Trophoblast cell (in vitro differentiated cells and primary cell): ENCODE data around the gene RPL9.
A peak's percentile ranks its signal among the peaks of the same experiment; 100 is the strongest.

ENCODE experiments used
- DNase-seq, 2 donors: peaks; one replicate each; pipeline ENCODE4 v3.0.0-alpha.2; 2016
- H2AFZ ChIP-seq: 2 replicates; pipeline ENCODE4 v1.6.1; 2013; ENCODE audit warnings: low read length, moderate library complexity, mild to moderate bottlenecking; ENCODE audit not compliant: insufficient read depth, poor library complexity
- H2AK5ac ChIP-seq: 2 replicates; pipeline ENCODE4 v1.6.1; 2013; ENCODE audit warnings: mild to moderate bottlenecking, low read length
- H2BK120ac ChIP-seq: 2 replicates; pipeline ENCODE4 v1.6.1; 2013; ENCODE audit warnings: low read length, mild to moderate bottlenecking, moderate library complexity; ENCODE audit not compliant: insufficient read depth, poor library complexity
- H2BK12ac ChIP-seq: 2 replicates; pipeline ENCODE4 v1.6.1; 2013; ENCODE audit warnings: mild to moderate bottlenecking, low read length, moderate library complexity
- H2BK5ac ChIP-seq: 2 replicates; pipeline ENCODE4 v1.6.1; 2013; ENCODE audit warnings: low read length, low read depth, moderate library complexity, mild to moderate bottlenecking; ENCODE audit not compliant: poor library complexity
- H3K14ac ChIP-seq: 2 replicates; pipeline ENCODE4 v1.6.1; 2013; ENCODE audit warnings: mild to moderate bottlenecking, low read length
- H3K18ac ChIP-seq: 2 replicates; pipeline ENCODE4 v1.6.1; 2013; ENCODE audit warnings: mild to moderate bottlenecking, low read length
- H3K23ac ChIP-seq: 2 replicates; pipeline ENCODE4 v1.6.1; 2013; ENCODE audit warnings: low read length
- H3K27ac ChIP-seq: 2 replicates; pipeline ENCODE4 v1.5.1; 2013; ENCODE audit warnings: low read depth, mild to moderate bottlenecking, inconsistent platforms, low read length, moderate library complexity
- H3K27me3 ChIP-seq: 2 replicates; pipeline ENCODE4 v1.6.1; 2013; ENCODE audit warnings: inconsistent platforms, mild to moderate bottlenecking, low read length, moderate library complexity; ENCODE audit not compliant: insufficient read depth
- H3K36me3 ChIP-seq, 2 experiments: 1 replicate in 1 of 2; 2 replicates in 1 of 2; pipeline ENCODE4 v1.6.1; 2013; ENCODE audit warnings: low read length in 2 of 2, mild to moderate bottlenecking in 2 of 2, moderate library complexity in 1 of 2; ENCODE audit not compliant: insufficient read depth in 2 of 2, control insufficient read depth in 1 of 2
- H3K4ac ChIP-seq: 2 replicates; pipeline ENCODE4 v1.6.1; 2013; ENCODE audit warnings: low read depth, mild to moderate bottlenecking, low read length, moderate library complexity
- H3K4me1 ChIP-seq, 2 experiments: 1 replicate in 1 of 2; 2 replicates in 1 of 2; pipeline ENCODE4 v1.6.1; 2013; ENCODE audit warnings: low read length in 2 of 2, mild to moderate bottlenecking in 2 of 2, moderate library complexity in 1 of 2; ENCODE audit not compliant: insufficient read depth in 2 of 2, control insufficient read depth in 1 of 2
- H3K4me2 ChIP-seq: 2 replicates; pipeline ENCODE4 v1.6.1; 2013; ENCODE audit warnings: inconsistent platforms, mild to moderate bottlenecking, low read length, moderate library complexity
- H3K4me3 ChIP-seq: 2 replicates; pipeline ENCODE4 v1.5.1; 2013; ENCODE audit warnings: mild to moderate bottlenecking, low read depth, low read length, inconsistent platforms
- H3K79me1 ChIP-seq: one replicate; pipeline ENCODE4 v1.6.1; 2013; ENCODE audit warnings: low read length
- H3K79me2 ChIP-seq: 2 replicates; pipeline ENCODE4 v1.6.1; 2013; ENCODE audit warnings: low read length, mild to moderate bottlenecking; ENCODE audit not compliant: control insufficient read depth, insufficient read depth, poor library complexity
- H3K9ac ChIP-seq: 2 replicates; pipeline ENCODE4 v1.6.1; 2013; ENCODE audit warnings: mild to moderate bottlenecking, low read length
- H3K9me3 ChIP-seq: 2 replicates; pipeline ENCODE4 v1.6.1; 2013; ENCODE audit warnings: low read depth, mild to moderate bottlenecking, control low read depth, inconsistent platforms, low read length; ENCODE audit not compliant: insufficient read depth
- H4K12ac ChIP-seq: 2 replicates; pipeline ENCODE4 v1.6.1; 2013; ENCODE audit warnings: low read depth, mild to moderate bottlenecking, low read length, moderate library complexity
- H4K8ac ChIP-seq: 2 replicates; pipeline ENCODE4 v1.6.1; 2013; ENCODE audit warnings: low read depth, mild to moderate bottlenecking, low read length, moderate library complexity
- H4K91ac ChIP-seq: one replicate; pipeline ENCODE4 v1.6.1; 2013; ENCODE audit warnings: low read depth, mild to moderate bottlenecking, low read length, moderate library complexity
- WGBS: extraction: QIAGEN DNeasy Blood & Tissue Kit; methylation state at CpG from one replicate; pipeline ENCODE4 v1.1.7; 2013; ENCODE audit warnings: missing lambda C conversion rate; ENCODE audit not compliant: insufficient read length, insufficient coverage; ENCODE audit errors: extremely low coverage; 5-methylcytosine and 5-hydroxymethylcytosine counted together

Gene RPL9

GRCh38 chr4:39450618-39451017, 8.1 kb downstream of the RPL9 start:
- no peak overlapping the region for H2AFZ ChIP-seq
- peaks cover 14 to 30% of the 10 kb centered on the region in 2 experiments for H3K36me3 ChIP-seq
- no peak overlapping the region for H3K9ac ChIP-seq
- H2BK12ac ChIP-seq = no peak overlapping the region
- no peak for DNase-seq
- no peak overlapping the region for H2BK5ac ChIP-seq
- no CpG with 5 or more reads among the region's 2 CpGs for WGBS
- no peak overlapping the region for H3K14ac ChIP-seq
- H3K79me1 ChIP-seq = no peaks in the 10 kb centered on the region
- H2AK5ac ChIP-seq = no peak overlapping the region
- no peak overlapping the region for H3K4me2 ChIP-seq
- H3K27ac ChIP-seq = no peak overlapping the region
- no peak overlapping the region for H4K8ac ChIP-seq
- H3K4me3 ChIP-seq = no peak overlapping the region
- no peaks in the 10 kb centered on the region for H3K27me3 ChIP-seq
- no peak overlapping the region for H4K91ac ChIP-seq
- H3K23ac ChIP-seq = no peak overlapping the region
- H3K4me1 ChIP-seq = peaks cover 0 to 3% of the 10 kb centered on the region in 2 experiments
- no peak overlapping the region for H2BK120ac ChIP-seq
- H4K12ac ChIP-seq = no peak overlapping the region
- no peaks in the 10 kb centered on the region for H3K9me3 ChIP-seq
- no peak overlapping the region for H3K18ac ChIP-seq
- H3K79me2 ChIP-seq = no peaks in the 10 kb centered on the region
- no peak overlapping the region for H3K4ac ChIP-seq

GRCh38 chr4:39446842-39447573, 11.7 kb downstream of the RPL9 start:
- no peak overlapping the region for H3K9ac ChIP-seq
- no peaks in the 10 kb centered on the region for H3K27me3 ChIP-seq
- WGBS = no CpG with 5 or more reads among the region's 61 CpGs

GRCh38 chr4:39446483-39446841, 12.3 kb downstream of the RPL9 start:
- Histone ChIP-seq H3K23ac (no peak overlapping the region), H3K79me1 (no peaks in the 10 kb centered on the region), H2AFZ (peak overlapping the region; percentile 30), H3K79me2 (no peaks in the 10 kb centered on the region), H4K91ac (no peak overlapping the region), H2BK12ac (no peak overlapping the region), H3K4ac (no peak overlapping the region), H4K12ac (no peak overlapping the region), H3K4me3 (peak overlapping the region; percentile 68), H3K4me2 (peak overlapping the region; percentile 76), H3K18ac (no peak overlapping the region), H2BK120ac (no peak overlapping the region), H3K27me3 (no peaks in the 10 kb centered on the region), H2BK5ac (no peak overlapping the region), H3K4me1 (peaks cover 0 to 3% of the 10 kb centered on the region in 2 experiments), H4K8ac (peak overlapping the region; percentile 12), H3K27ac (no peak overlapping the region), H3K14ac (no peak overlapping the region), H3K9me3 (no peaks in the 10 kb centered on the region), H2AK5ac (no peak overlapping the region), H3K36me3 (peaks cover under 1 to 2% of the 10 kb centered on the region in 2 experiments), H3K9ac (no peak overlapping the region)
- no CpG with 5 or more reads among the region's 20 CpGs for WGBS
- no peak for DNase-seq

More at GRCh38 chr4:39446842-39447573, 11.7 kb downstream of the RPL9 start:
- Histone ChIP-seq H3K79me1 (no peaks in the 10 kb centered on the region), H3K4me2 (peak overlapping the region; percentile 76), H3K4me1 (peaks cover 0 to 3% of the 10 kb centered on the region in 2 experiments), H3K36me3 (peaks cover 4 to 6% of the 10 kb centered on the region in 2 experiments), H2BK5ac (no peak overlapping the region), H2BK120ac (no peak overlapping the region), H3K23ac (no peak overlapping the region), H4K91ac (peak overlapping the region; percentile 22), H4K8ac (peak overlapping the region; percentile 45), H3K79me2 (no peaks in the 10 kb centered on the region), H4K12ac (peak overlapping the region; percentile 20), H3K14ac (peak overlapping the region; percentile 7), H2BK12ac (no peak overlapping the region), H3K4ac (no peak overlapping the region), H2AFZ (peak overlapping the region; percentile 30), H3K9me3 (no peaks in the 10 kb centered on the region), H3K4me3 (peak overlapping the region; percentile 68), H3K18ac (no peak overlapping the region), H2AK5ac (no peak overlapping the region), H3K27ac (peak overlapping the region; percentile 6)
- DNase-seq = peak; percentile 96

GRCh38 chr4:39442998-39443397, 15.7 kb downstream of the RPL9 start:
- no peak overlapping the region for H3K4me2 ChIP-seq
- no peaks in the 10 kb centered on the region for H3K79me1 ChIP-seq
- no peak overlapping the region for H2BK5ac ChIP-seq
- H4K8ac ChIP-seq = no peak overlapping the region
- H2AK5ac ChIP-seq = no peak overlapping the region
- WGBS = no CpG with 5 or more reads among the region's 4 CpGs
- no peak overlapping the region for H3K4ac ChIP-seq
- DNase-seq = no peak
- H3K14ac ChIP-seq = no peak overlapping the region
- H3K9ac ChIP-seq = no peak overlapping the region
- H2AFZ ChIP-seq = no peak overlapping the region
- H3K4me3 ChIP-seq = no peak overlapping the region
- H2BK120ac ChIP-seq = no peak overlapping the region
- H3K27me3 ChIP-seq = no peaks in the 10 kb centered on the region
- no peaks in the 10 kb centered on the region for H3K9me3 ChIP-seq
- peaks cover 0 to 3% of the 10 kb centered on the region in 2 experiments for H3K4me1 ChIP-seq
- H3K27ac ChIP-seq = no peak overlapping the region
- H4K91ac ChIP-seq = no peak overlapping the region
- H3K18ac ChIP-seq = no peak overlapping the region
- no peak overlapping the region for H3K23ac ChIP-seq
- H3K79me2 ChIP-seq = no peaks in the 10 kb centered on the region
- no peak overlapping the region for H2BK12ac ChIP-seq
- H3K36me3 ChIP-seq = no peaks in the 10 kb centered on the region
- H4K12ac ChIP-seq = no peak overlapping the region
